HG02763 (cell line): ENCODE results near the gene OCIAD1.
A peak's percentile ranks its signal among the peaks of the same experiment; 100 is the strongest.
"Not testable (repeated sequence)": the region's sequence is repeated elsewhere in the genome, so short reads cannot be mapped to it uniquely, and the experiment has no call there.

ENCODE experiments used
- ATAC-seq: cut with Tn5 transposase; IDR thresholded peaks from one replicate; pipeline ENCODE4 v1.9.1; 2021; ENCODE audit warnings: mild to moderate bottlenecking, moderate library complexity; ENCODE audit not compliant: unreplicated experiment

The OCIAD1 gene

GRCh38 chr4:48889750-48890149 is 58.9 kb downstream of the OCIAD1 start:
- ATAC-seq: not testable (repeated sequence)

GRCh38 chr4:48891028-48891619 is 60.2 kb downstream of the OCIAD1 start:
- ATAC-seq: no peak

GRCh38 chr4:48896845-48897244 is 66.0 kb downstream of the OCIAD1 start:
- no peak for ATAC-seq

- ATAC-seq: peak; percentile 44
These were observed 68.0 kb downstream of the OCIAD1 start for GRCh38 chr4:48898733-48899431.

GRCh38 chr4:48899432-48899749 is 68.5 kb downstream of the OCIAD1 start:
- ATAC-seq: no peak

GRCh38 chr4:48899950-48900349 is 69.1 kb downstream of the OCIAD1 start:
- ATAC-seq: no peak

- ATAC-seq: no peak
These were observed 70.3 kb downstream of the OCIAD1 start for GRCh38 chr4:48901196-48901595.

- no peak for ATAC-seq
These were observed 71.4 kb downstream of the OCIAD1 start for GRCh38 chr4:48902266-48902665.

- no peak for ATAC-seq
These were observed 73.2 kb downstream of the OCIAD1 start for GRCh38 chr4:48904101-48904500.

- ATAC-seq: no peak
These were observed 73.8 kb downstream of the OCIAD1 start for GRCh38 chr4:48904541-48905142.

GRCh38 chr4:48905363-48906015 is 74.6 kb downstream of the OCIAD1 start:
- no peak for ATAC-seq

GRCh38 chr4:48906206-48907173 is 75.6 kb downstream of the OCIAD1 start, which contains the start of gene OCIAD2:
OCIAD2 (minus strand) TSS chr4:48906774; CDS start chr4:48904549, 2,225 bp downstream.
- peak; percentile 98 for ATAC-seq

- no peak for ATAC-seq
These were observed 77.0 kb downstream of the OCIAD1 start for GRCh38 chr4:48907706-48908477.

GRCh38 chr4:48908687-48909086 is 77.8 kb downstream of the OCIAD1 start:
- no peak for ATAC-seq

GRCh38 chr4:48909697-48910096 is 78.8 kb downstream of the OCIAD1 start:
- no peak for ATAC-seq

GRCh38 chr4:48910511-48910910 is 79.6 kb downstream of the OCIAD1 start:
- ATAC-seq: no peak
